Liver (tissue), 9 donors: Measurements from ENCODE around the gene NAA80. TPM values are rescaled to one million over a fixed set of nuclear protein-coding genes. Genes with fewer than 3 reads are reported as not detected.

Source experiments
- DNase-seq: peaks from one replicate; pipeline ENCODE4 v3.0.0-alpha.2; 2017; ENCODE audit warnings: low spot score
- H3K27ac ChIP-seq, 2 donors: one replicate each; pipeline ENCODE4 v1.7.0; 2013; ENCODE audit warnings: inconsistent platforms in 2 of 2, low read length in 2 of 2, control low read depth in 1 of 2, low read depth in 1 of 2, mild to moderate bottlenecking in 1 of 2
- H3K27me3 ChIP-seq, 4 donors: one replicate each; pipeline versions ENCODE4 v1.6.1 to v1.7.0; 2013; ENCODE audit warnings: low read length in 3 of 4, inconsistent platforms in 1 of 4, mild to moderate bottlenecking in 1 of 4, moderate library complexity in 1 of 4; ENCODE audit not compliant: control insufficient read depth in 4 of 4, insufficient read depth in 4 of 4
- H3K36me3 ChIP-seq, 4 donors: one replicate each; pipeline versions ENCODE4 v1.6.1 to v1.7.0; 2013; ENCODE audit warnings: low read length in 3 of 4, mild to moderate bottlenecking in 3 of 4, low read depth in 1 of 4, moderate library complexity in 1 of 4; ENCODE audit not compliant: control insufficient read depth in 4 of 4, insufficient read depth in 3 of 4
- H3K4me1 ChIP-seq, 4 donors: one replicate each; pipeline versions ENCODE4 v1.6.1 to v1.7.0; 2013; ENCODE audit warnings: low read length in 3 of 4, mild to moderate bottlenecking in 3 of 4, moderate library complexity in 1 of 4; ENCODE audit not compliant: control insufficient read depth in 4 of 4, insufficient read depth in 4 of 4
- H3K4me3 ChIP-seq, 3 donors: one replicate each; pipeline versions ENCODE4 v1.6.1 to v1.7.0; 2013; ENCODE audit warnings: low read length in 3 of 3, control low read depth in 1 of 3, low read depth in 1 of 3, mild to moderate bottlenecking in 1 of 3
- H3K9ac ChIP-seq, 2 donors: one replicate each; pipeline ENCODE4 v1.7.0; 2013; ENCODE audit warnings: low read length in 2 of 2, mild to moderate bottlenecking in 2 of 2, moderate library complexity in 2 of 2, control low read depth in 1 of 2, low read depth in 1 of 2
- H3K9me3 ChIP-seq, 4 donors: one replicate each; pipeline versions ENCODE4 v1.6.1 to v1.7.0; 2013; ENCODE audit warnings: low read length in 3 of 4; ENCODE audit not compliant: control insufficient read depth in 4 of 4
- CTCF ChIP-seq: fragments of 150-350 bp; IDR thresholded peaks from 2 replicates; pipeline ENCODE4 v1.5.1; 2017; ENCODE audit warnings: improper control_type of control experiment, low read depth, low read length; ENCODE audit not compliant: missing input control
- HNF4G ChIP-seq: IDR thresholded peaks from 2 replicates; pipeline ENCODE4 v1.6.1; 2016; ENCODE audit warnings: antibody characterized with exemption
- JUND ChIP-seq, 2 donors: IDR thresholded peaks; 2 replicates each; pipeline ENCODE4 v1.6.1; 2016; ENCODE audit warnings: antibody characterized with exemption in 2 of 2
- RAD21 ChIP-seq, 2 donors: IDR thresholded peaks; 2 replicates each; pipeline ENCODE4 v1.6.1; 2016; ENCODE audit warnings: antibody characterized with exemption in 2 of 2, mild to moderate bottlenecking in 2 of 2
- REST ChIP-seq: IDR thresholded peaks from 2 replicates; pipeline ENCODE4 v1.6.1; 2016; ENCODE audit warnings: antibody characterized with exemption, mild to moderate bottlenecking
- WGBS: extraction: QIAGEN DNeasy Blood & Tissue Kit; methylation state at CpG from one replicate; pipeline ENCODE4 v1.1.7; 2013; 5-methylcytosine and 5-hydroxymethylcytosine counted together
- polyA plus RNA-seq, 2 donors: library from polyadenylated mRNA; stranded (reverse) in 1 of 2; unstranded in 1 of 2; fragments of 200-250 nt in 1 of 2; fragments of >200 nt in 1 of 2; fragmentation: Nextera tagmentation in 1 of 2; extraction: Ambion mirVana in 1 of 2; gene quantifications; one replicate each; pipeline versions ENCODE4 v1.2.1 to v1.2.3, GENCODE V29; 2013 to 2015
- total RNA-seq, 2 donors: library from RNA; depleted of rRNA; stranded (reverse); fragments of >200 nt; gene quantifications; one replicate each; pipeline ENCODE4 v1.2.3, GENCODE V29; 2014
- TF ChIP-seq, protein P1 (sequence below): IDR thresholded peaks from 2 replicates; pipeline ENCODE4 v1.6.1; 2016; ENCODE audit warnings: antibody characterized with exemption
- TF ChIP-seq, protein P2 (sequence below): IDR thresholded peaks from 2 replicates; pipeline ENCODE4 v1.6.1; 2016; ENCODE audit warnings: antibody characterized with exemption
- donor health status: healthy.
- donor health status: healthy.
- donor health status: healthy.
- donor health status: healthy.
- donor health status: healthy.

Gene NAA80
- total and polyA plus RNA-seq, 4 donors, result 1.6 to 5.5 (median 2.0) TPM

DNA sequence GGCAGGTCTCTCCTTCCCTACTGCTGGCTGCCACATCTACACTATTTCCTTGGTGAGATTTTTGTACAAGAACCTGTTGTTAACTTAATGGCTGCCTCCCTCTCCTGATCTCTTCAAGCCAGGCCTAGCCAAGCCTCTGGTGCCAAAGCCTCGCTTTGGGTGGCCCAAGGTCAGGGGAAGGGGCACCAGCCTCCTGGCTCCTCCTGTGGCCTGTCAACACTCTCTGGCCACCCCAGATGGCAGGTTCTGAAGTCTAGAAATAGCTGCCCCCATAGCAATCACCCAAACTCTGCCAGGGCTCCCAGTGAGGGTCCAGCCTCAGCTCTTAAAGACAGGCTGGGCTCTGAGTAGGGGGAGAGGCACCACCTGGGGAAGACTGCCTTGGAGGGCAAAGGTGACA is 11.9 kb downstream of the NAA80 start:
- Histone ChIP-seq H3K27me3 (no peaks in the 10 kb centered on the region), H3K4me3 (no peak overlapping the region), H3K4me1 (peaks cover 2 to 16% (median 10%) of the 10 kb centered on the region in 4 donors), H3K9me3 (no peaks in the 10 kb centered on the region), H3K36me3 (peaks cover 5 to 41% (median 22%) of the 10 kb centered on the region in 4 donors), H3K27ac (no peak overlapping the region), H3K9ac (no peak overlapping the region)
- DNase-seq, result no peak
- TF ChIP-seq CTCF (no peak), REST (no peak), JUND (IDR thresholded peaks at IDR 0.05) (no peak), RAD21 (IDR thresholded peaks at IDR 0.05) (no peak)
- TF ChIP-seq, protein P1, sequence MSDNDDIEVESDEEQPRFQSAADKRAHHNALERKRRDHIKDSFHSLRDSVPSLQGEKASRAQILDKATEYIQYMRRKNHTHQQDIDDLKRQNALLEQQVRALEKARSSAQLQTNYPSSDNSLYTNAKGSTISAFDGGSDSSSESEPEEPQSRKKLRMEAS, result no peak
- TF ChIP-seq, protein P2, sequence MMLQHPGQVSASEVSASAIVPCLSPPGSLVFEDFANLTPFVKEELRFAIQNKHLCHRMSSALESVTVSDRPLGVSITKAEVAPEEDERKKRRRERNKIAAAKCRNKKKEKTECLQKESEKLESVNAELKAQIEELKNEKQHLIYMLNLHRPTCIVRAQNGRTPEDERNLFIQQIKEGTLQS, result no peak
- WGBS, result 93% methylated on average over 1 of the region's 1 CpG

- H3K9ac ChIP-seq, result no peak overlapping the region
- no peak for DNase-seq
- WGBS, result 93% methylated on average over 28 of the region's 28 CpGs
Measured at GRCh38 chr3:50286322-50287227, 12.6 kb downstream of the NAA80 start.

More at GRCh38 chr3:50286322-50287227, 12.6 kb downstream of the NAA80 start:
- Histone ChIP-seq H3K4me1 (peaks cover 2 to 13% (median 8%) of the 10 kb centered on the region in 4 donors), H3K27me3 (no peaks in the 10 kb centered on the region), H3K4me3 (no peak overlapping the region), H3K27ac (no peak overlapping the region), H3K9me3 (no peaks in the 10 kb centered on the region), H3K36me3 (peaks cover 5 to 41% (median 22%) of the 10 kb centered on the region in 4 donors)
- no peak for TF ChIP-seq RAD21 (IDR thresholded peaks at IDR 0.05)
- no peak for TF ChIP-seq REST
- TF ChIP-seq CTCF, result no peak
- TF ChIP-seq HNF4G, result no peak
